Subcutaneous abdominal adipose tissue (tissue), 5 donors: Measurements from ENCODE around the gene ZNF428.

Experiments
- H3K27ac ChIP-seq: one replicate; pipeline ENCODE4 v1.7.0; 2013; ENCODE audit warnings: low read depth, mild to moderate bottlenecking, inconsistent platforms, low read length, moderate library complexity
- H3K27me3 ChIP-seq, 5 donors: one replicate each; pipeline ENCODE4 v1.7.0; 2013; ENCODE audit warnings: low read length in 5 of 5, inconsistent platforms in 1 of 5; ENCODE audit not compliant: control insufficient read depth in 5 of 5, insufficient read depth in 4 of 5
- H3K36me3 ChIP-seq, 5 donors: one replicate each; pipeline ENCODE4 v1.7.0; 2013; ENCODE audit warnings: low read length in 5 of 5; ENCODE audit not compliant: control insufficient read depth in 5 of 5, insufficient read depth in 5 of 5
- H3K4me1 ChIP-seq, 5 donors: one replicate each; pipeline ENCODE4 v1.7.0; 2013; ENCODE audit warnings: low read length in 5 of 5, mild to moderate bottlenecking in 3 of 5, moderate library complexity in 1 of 5; ENCODE audit not compliant: control insufficient read depth in 5 of 5, insufficient read depth in 5 of 5
- H3K4me3 ChIP-seq, 5 donors: one replicate each; pipeline ENCODE4 v1.7.0; 2013; ENCODE audit warnings: low read length in 5 of 5, low read depth in 1 of 5
- H3K9ac ChIP-seq, 5 donors: one replicate each; pipeline ENCODE4 v1.7.0; 2013; ENCODE audit warnings: low read length in 5 of 5, mild to moderate bottlenecking in 4 of 5, moderate library complexity in 3 of 5
- H3K9me3 ChIP-seq, 5 donors: one replicate each; pipeline ENCODE4 v1.7.0; 2013; ENCODE audit warnings: low read length in 5 of 5; ENCODE audit not compliant: control insufficient read depth in 5 of 5
- donor health status: healthy.
- donor health status: healthy.
- donor health status: healthy.
- donor health status: healthy.
- donor health status: healthy.

ZNF428 gene

GRCh38 chr19:43572171-43572588 is 47.2 kb downstream of the ZNF428 start:
- Histone ChIP-seq H3K9me3 (no peaks in the 10 kb centered on the region), H3K9ac (peak overlapping the region in 2 of 5 donors; percentile 8 to 17), H3K27ac (no peak overlapping the region), H3K4me1 (peaks cover 5 to 22% (median 17%) of the 10 kb centered on the region in 5 donors), H3K4me3 (no peak overlapping the region), H3K27me3 (no peaks in the 10 kb centered on the region), H3K36me3 (peaks cover 2 to 17% (median 9%) of the 10 kb centered on the region in 5 donors)

DNA sequence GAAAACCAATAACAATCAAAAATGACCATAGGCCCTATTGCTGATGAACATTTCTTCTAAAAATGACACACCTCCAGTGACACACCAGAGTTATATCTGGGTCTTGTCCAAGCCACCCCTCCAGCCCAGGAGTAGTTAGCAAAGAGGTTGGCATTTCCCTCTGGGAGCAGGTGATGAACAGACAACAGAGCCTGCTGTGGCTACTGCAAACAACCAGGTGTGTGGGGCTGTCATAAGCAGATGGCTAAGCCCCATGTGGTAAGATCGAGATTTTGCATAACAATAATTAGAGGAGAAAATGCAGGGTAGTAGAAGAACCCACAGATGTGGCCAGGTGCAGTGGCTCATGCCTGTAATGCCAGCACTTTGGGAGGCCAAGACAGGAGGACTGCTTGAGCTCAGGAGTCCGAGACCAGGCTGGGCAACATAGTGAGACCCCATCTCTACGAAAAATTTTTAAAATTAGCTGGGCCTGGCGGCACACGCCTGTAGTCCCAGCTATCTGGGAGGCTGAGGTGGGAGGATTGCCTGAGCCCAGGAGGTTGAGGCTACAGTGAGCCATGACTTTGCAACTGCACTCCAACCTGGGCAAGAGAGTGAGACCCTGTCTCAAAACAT is 49.1 kb downstream of the ZNF428 start:
- Histone ChIP-seq H3K4me1 (peaks cover 5 to 15% (median 11%) of the 10 kb centered on the region in 5 donors), H3K27me3 (no peaks in the 10 kb centered on the region), H3K9me3 (no peaks in the 10 kb centered on the region), H3K9ac (no peak overlapping the region), H3K4me3 (no peak overlapping the region), H3K27ac (no peak overlapping the region), H3K36me3 (peaks cover 2 to 17% (median 9%) of the 10 kb centered on the region in 5 donors)

DNA sequence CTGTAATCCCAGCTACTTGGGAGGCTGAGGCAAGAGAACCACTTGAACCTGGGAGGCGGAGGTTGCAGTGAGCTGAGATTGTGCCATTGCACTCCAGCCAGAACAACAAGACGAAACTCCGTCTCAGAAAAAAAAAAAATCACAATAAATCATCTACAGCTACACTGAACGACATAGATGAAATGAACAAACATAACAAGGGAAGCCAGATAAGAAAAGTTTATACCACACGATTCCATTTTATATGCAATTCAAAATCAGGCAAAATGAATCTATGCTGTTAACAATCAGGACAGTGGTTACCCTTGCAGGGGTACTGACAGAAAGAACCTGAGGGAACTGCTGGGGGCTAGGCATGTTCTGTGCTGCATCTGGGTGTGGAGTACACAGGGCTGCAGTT is 49.8 kb downstream of the ZNF428 start:
- Histone ChIP-seq H3K4me3 (no peak overlapping the region), H3K9ac (no peak overlapping the region), H3K4me1 (peaks cover 2 to 11% (median 5%) of the 10 kb centered on the region in 5 donors), H3K27ac (no peak overlapping the region), H3K9me3 (no peaks in the 10 kb centered on the region), H3K36me3 (peaks cover 2 to 17% (median 9%) of the 10 kb centered on the region in 5 donors), H3K27me3 (no peaks in the 10 kb centered on the region)

GRCh38 chr19:43564800-43565199 is 54.6 kb downstream of the ZNF428 start:
- Histone ChIP-seq H3K27ac (no peak overlapping the region), H3K4me1 (peaks cover 0 to 20% (median 3%) of the 10 kb centered on the region in 5 donors), H3K9me3 (no peaks in the 10 kb centered on the region), H3K27me3 (no peaks in the 10 kb centered on the region), H3K4me3 (no peak overlapping the region), H3K9ac (no peak overlapping the region), H3K36me3 (peaks cover 0 to 29% (median 16%) of the 10 kb centered on the region in 5 donors)

- no peaks in the 10 kb centered on the region for H3K9me3 ChIP-seq
- H3K9ac ChIP-seq, result no peak overlapping the region
- H3K36me3 ChIP-seq, result peaks cover 0 to 31% (median 17%) of the 10 kb centered on the region in 5 donors
- no peak overlapping the region for H3K27ac ChIP-seq
- H3K4me1 ChIP-seq, result peaks cover 0 to 20% (median 3%) of the 10 kb centered on the region in 5 donors
- no peaks in the 10 kb centered on the region for H3K27me3 ChIP-seq
- H3K4me3 ChIP-seq, result no peak overlapping the region
Observed at GRCh38 chr19:43563816-43564457, 55.5 kb downstream of the ZNF428 start.

DNA sequence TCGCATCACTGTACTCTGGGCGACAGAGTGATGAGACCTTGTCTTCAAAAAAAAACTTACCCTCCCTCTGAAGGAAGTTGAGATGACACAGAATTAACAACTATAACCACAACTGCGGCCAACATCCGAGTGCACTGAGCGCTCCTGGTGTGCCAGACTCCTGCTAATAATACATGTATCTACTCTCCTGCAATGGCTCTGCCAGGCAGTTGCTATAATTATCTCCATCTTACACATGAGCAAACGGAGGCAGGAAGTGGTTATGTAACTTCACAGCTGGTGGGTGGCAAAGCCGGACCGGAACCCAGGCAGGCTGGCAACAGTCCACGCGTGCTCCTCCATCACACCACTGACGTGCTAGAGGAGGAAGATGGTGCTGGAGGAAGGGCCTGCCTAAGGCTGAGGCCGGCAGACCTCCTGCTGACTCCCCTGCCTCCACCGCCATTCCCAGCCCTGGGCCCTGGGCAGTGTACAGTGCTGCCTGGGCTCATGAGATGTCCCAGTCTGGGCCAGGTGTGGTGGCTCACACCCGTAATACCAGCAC is 56.7 kb downstream of the ZNF428 start:
- Histone ChIP-seq H3K36me3 (peaks cover 2 to 38% (median 17%) of the 10 kb centered on the region in 5 donors), H3K27me3 (no peaks in the 10 kb centered on the region), H3K4me1 (peaks cover 0 to 20% (median 3%) of the 10 kb centered on the region in 5 donors), H3K9ac (no peak overlapping the region), H3K4me3 (peak overlapping the region in 1 of 5 donors; percentile 34), H3K9me3 (no peaks in the 10 kb centered on the region), H3K27ac (peak overlapping the region; percentile 41)

GRCh38 chr19:43562226-43562697 is 57.2 kb downstream of the ZNF428 start:
- H3K27me3 ChIP-seq, result no peaks in the 10 kb centered on the region
- no peaks in the 10 kb centered on the region for H3K9me3 ChIP-seq
- H3K9ac ChIP-seq, result no peak overlapping the region
- H3K4me3 ChIP-seq, result no peak overlapping the region
- H3K36me3 ChIP-seq, result peaks cover 3 to 43% (median 17%) of the 10 kb centered on the region in 5 donors
- peaks cover 0 to 20% (median 3%) of the 10 kb centered on the region in 5 donors for H3K4me1 ChIP-seq
- no peak overlapping the region for H3K27ac ChIP-seq

- Histone ChIP-seq H3K27ac (no peak overlapping the region), H3K27me3 (no peaks in the 10 kb centered on the region), H3K9me3 (no peaks in the 10 kb centered on the region), H3K9ac (no peak overlapping the region), H3K36me3 (peaks cover 3 to 48% (median 17%) of the 10 kb centered on the region in 5 donors), H3K4me3 (no peak overlapping the region), H3K4me1 (peaks cover 0 to 20% (median 3%) of the 10 kb centered on the region in 5 donors)
Observed at GRCh38 chr19:43561139-43561970, 58.1 kb downstream of the ZNF428 start.

- Histone ChIP-seq H3K9ac (peak overlapping the region in 1 of 5 donors; percentile 6), H3K27me3 (no peaks in the 10 kb centered on the region), H3K4me1 (peaks cover 0 to 20% (median 3%) of the 10 kb centered on the region in 5 donors), H3K27ac (no peak overlapping the region), H3K9me3 (no peaks in the 10 kb centered on the region), H3K36me3 (peaks cover 3 to 53% (median 20%) of the 10 kb centered on the region in 5 donors), H3K4me3 (no peak overlapping the region)
Observed at GRCh38 chr19:43560687-43561086, 58.7 kb downstream of the ZNF428 start.
